GM19023 (cell line): ENCODE measurements around the gene DGCR6L.
"Not testable (repeated sequence)": the region's sequence is repeated elsewhere in the genome, so short reads cannot be mapped to it uniquely, and the experiment has no call there.

Experiments used
- ATAC-seq: cut with Tn5 transposase; IDR thresholded peaks from one replicate; pipeline ENCODE4 v1.9.1; 2021; ENCODE audit warnings: mild to moderate bottlenecking, moderate library complexity; ENCODE audit not compliant: unreplicated experiment

The DGCR6L gene

DNA sequence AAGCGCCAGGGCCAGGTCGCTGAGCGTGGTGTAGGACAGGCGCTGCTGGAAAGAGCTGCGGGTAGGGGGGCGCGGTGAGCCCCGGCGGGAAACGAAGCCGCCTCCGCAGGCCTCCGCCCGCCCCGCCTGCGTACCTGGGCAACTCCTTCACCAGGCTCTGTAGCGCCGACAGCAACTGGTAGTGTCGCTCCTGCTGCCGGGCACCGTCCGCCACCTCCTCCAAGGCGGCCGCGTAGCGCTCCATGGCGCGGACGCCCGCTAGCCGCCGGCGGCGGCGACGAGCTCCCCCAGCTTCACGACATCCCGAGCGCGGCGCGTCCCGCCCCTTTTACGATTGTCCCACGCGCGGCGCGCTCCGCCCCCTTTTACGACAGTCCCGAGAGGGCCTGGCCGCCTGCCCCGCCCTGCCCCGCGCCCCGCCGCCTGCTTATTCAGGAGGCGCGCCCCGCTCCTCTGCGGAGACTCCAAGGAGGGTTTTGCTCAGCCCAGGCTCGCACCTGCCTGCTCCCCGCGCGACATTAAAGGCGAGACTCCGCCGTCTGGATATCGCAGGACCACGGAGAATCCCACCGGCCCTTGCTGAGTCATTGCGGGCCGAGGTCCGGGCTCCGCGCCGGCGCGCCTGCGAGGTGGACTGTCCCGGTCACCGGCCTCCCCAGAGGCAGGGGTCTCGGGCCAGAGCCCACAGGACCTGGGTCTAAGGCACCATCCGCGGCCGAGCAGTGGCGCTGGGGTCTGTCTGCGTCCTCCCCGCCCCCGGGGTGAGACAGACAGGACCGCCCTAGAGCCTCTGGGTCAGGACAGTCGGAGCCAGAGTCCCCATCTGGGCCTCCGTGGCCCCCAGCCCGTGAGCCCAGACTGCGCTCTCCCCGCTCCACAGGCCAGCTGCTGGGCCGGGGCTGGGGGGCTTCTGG is at the start of gene DGCR6L:
Gene DGCR6L, minus strand, starts transcription at position 316 of the 914 bp plus-strand sequence. Its CDS starts 72 bp downstream, at position 244.
- peak; percentile 75 for ATAC-seq

DNA sequence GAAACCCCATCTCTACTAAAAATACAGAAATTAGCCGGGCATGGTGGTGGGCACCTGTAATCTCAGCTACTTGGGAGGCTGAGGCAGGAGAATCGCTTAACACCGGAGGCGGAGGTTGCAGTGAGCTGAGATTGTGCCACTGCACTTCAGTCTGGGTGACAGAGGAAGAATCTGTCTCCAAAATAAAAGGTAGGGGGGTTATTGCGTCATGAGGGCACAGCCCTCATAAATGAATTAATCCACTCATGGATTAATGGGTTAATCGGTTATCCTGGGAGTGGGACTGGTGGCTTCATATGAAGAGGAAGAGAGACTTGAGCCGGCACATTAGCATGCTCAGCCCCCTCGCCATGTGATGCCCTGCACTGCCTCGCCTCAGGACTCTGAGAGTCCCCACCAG is 49.0 kb upstream of the DGCR6L start:
- not testable (repeated sequence) for ATAC-seq

GRCh38 chr22:20366841-20367240 is 47.0 kb upstream of the DGCR6L start:
- ATAC-seq, result not testable (repeated sequence)

DNA sequence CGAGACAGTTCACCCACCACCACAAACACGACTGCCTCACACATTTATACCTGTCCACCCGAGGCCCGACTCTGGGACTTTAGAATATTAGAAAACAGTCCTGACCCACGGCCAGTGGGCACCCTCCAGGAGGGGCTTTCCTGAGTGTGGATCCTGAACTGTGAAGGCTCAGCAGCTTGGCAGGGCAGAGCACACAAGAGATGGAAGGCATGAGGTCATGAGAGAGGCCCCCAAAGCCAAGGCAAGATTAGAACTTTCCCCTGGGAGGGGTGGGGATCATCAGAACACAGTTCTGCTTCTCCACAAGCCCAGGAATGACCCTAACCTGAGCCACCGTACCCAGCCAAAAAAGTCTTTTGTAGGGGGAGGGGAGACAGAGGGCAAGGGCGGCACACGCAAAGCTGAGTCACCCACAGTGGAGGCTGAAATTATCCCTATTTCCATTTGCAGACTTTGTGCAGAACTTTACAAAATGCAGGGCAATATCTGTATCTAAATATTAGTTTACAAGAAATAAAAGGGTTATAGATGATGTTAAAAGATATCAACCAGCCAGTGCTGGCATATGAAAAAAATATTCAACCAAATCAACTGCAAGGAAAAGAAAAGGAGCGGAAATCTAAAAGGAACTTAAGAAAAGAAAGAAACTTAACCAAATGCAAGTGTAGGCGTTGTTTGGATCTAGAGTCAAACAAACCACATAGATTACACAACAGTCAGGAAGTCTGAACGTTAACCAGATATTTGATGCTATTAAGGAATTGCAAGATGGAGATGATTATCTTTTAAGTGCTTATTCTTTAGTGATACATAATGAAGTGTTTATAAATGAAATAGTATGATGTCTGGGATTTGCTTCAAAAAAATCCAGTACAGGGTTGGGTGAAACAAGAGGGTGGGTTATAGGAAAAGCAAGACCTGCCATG is 44.7 kb upstream of the DGCR6L start:
- not testable (repeated sequence) for ATAC-seq

- not testable (repeated sequence) for ATAC-seq
These were observed 42.5 kb upstream of the DGCR6L start for GRCh38 chr22:20362403-20362802.

DNA sequence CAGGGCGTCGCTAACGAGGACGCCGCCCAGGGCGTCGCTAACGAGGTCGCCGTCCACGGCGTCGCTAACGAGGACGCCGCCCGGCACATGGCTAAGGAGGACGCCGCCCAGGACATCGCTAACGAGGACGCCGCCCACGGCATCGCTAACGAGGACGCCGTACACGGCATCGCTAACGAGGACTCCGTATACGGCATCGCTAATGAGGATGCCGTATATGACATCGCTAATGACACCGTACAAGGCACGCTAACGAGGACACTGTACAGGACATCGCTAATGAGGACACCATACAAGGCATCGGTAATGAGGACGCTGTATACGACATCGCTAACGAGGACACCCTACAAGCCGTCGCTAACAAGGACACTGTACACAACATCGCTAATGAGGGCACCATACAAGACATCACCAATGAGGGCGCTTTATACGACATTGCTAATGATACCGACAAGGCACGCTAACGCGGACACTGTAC is 41.9 kb upstream of the DGCR6L start:
- not testable (repeated sequence) for ATAC-seq

GRCh38 chr22:20360866-20361751 is 41.2 kb upstream of the DGCR6L start:
- not testable (repeated sequence) for ATAC-seq

DNA sequence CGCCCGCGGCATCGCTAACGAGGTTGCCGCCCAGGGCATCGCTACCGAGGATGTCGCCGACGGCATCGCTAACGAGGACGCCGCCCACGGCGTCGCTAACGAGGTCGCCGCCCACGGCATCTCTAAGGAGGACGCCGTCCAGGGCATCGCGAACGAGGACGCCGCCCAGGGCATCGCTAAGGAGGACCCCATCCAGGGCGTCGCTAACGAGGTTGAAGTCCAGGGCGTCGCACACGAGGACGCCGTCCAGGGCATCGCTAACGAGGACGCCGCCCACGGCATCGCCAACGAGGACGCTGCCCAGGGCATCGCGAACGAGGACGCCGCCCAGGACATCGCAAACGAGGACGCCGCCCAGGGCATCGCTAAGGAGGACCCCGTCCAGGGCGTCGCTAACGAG is 40.4 kb upstream of the DGCR6L start:
- ATAC-seq, result not testable (repeated sequence)

DNA sequence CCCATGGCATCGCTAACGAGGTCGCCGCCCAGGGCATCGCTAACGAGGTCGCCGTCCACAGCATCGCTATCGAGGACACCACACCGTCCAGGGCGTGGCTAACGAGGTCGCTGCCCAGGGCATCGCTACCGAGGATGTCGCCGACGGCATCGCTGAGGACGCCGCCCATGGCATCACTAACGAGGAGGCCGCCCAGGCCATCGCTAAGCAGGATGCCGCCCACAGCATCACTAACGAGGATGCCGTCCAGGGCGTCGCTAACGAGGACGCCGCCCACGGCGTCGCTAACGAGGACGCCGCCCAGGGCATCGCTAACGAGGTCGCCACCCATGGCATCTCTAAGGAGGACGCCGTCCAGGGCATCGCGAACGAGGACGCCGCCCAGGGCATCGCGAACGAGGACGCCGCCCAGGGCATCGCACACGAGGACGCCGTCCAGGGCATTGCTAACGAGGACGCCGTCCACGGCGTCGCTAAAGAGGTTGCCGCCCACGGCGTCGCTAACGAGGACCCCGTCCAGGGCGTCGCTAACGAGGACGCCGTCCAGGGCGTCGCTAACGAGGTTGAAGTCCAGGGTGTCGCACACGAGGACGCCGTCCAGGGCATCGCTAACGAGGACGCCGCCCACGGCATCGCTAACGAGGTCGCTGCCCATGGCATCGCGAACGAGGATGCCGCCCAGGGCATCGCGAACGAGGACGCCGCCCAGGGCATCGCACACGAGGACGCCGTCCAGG is 38.8 kb upstream of the DGCR6L start:
- not testable (repeated sequence) for ATAC-seq

DNA sequence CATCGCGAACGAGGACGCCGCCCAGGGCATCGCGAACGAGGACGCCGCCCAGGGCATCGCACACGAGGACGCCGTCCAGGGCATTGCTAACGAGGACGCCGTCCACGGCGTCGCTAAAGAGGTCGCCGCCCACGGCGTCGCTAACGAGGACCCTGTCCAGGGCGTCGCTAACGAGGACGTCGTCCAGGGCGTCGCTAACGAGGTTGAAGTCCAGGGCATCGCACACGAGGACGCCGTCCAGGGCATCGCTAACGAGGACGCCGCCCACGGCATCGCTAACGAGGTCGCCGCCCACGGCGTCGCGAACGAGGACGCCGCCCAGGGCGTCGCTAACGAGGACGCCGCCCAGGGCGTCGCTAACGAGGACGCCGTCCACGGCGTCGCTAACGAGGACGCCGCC is 38.1 kb upstream of the DGCR6L start:
- not testable (repeated sequence) for ATAC-seq

GRCh38 chr22:20356906-20357305 is 37.0 kb upstream of the DGCR6L start:
- not testable (repeated sequence) for ATAC-seq

GRCh38 chr22:20355939-20356636 is 36.2 kb upstream of the DGCR6L start:
- not testable (repeated sequence) for ATAC-seq

DNA sequence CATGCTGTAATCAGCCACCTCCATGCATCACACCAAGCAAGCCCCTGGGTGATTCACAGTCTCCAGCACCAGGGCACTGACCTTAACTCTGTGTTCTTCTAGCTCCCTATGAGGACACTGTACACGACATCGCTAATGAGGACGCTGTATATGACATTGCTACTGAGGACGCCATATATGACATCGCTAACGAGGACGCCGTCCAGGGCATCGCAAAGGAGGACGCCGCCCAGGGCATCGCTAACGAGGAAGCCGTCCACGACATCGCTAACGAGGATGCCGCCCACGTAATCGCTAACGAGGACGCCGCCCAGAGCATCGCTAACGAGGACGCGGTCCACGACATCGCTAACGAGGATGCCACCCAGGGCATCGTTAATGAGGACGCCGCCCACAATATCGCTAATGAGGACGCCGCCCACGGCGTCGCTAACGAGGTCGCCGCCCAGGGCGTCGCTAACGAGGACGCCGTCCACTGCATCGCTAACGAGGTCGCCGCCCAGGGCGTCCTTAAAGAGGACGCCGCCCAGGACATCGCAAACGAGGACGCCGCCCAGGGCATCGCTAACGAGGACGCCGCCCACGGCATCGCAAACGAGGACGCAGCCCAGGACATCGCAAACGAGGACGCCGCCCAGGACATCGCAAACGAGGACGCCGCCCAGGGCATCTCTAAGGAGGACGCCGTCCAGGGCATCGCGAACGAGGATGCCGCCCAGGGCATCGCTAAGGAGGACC is 34.5 kb upstream of the DGCR6L start:
- no peak for ATAC-seq

GRCh38 chr22:20352536-20352935 is 32.7 kb upstream of the DGCR6L start:
- not testable (repeated sequence) for ATAC-seq

- ATAC-seq, result not testable (repeated sequence)
These were observed 26.7 kb upstream of the DGCR6L start for GRCh38 chr22:20346553-20346952.

DNA sequence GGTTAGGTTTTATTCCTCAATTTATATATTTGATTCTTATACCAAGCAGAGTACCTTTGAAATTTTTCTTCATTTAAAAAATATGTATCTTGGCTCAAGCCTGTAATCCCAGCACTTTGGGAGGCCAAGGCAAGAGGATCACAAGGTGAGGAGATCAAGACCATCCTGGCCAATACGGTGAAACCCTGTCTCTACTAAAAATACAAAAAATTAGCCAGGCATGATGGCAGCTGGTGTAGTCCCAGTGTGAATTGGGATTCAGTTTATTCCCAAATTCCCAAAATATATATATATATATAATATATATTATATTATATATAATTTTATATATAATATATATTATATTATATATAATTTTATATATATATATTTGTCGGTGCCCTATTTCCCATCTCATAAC is 18.4 kb upstream of the DGCR6L start:
- ATAC-seq, result not testable (repeated sequence)

- ATAC-seq, result not testable (repeated sequence)
These were observed 17.9 kb upstream of the DGCR6L start for GRCh38 chr22:20337807-20338206.

- ATAC-seq, result not testable (repeated sequence)
These were observed 16.7 kb upstream of the DGCR6L start for GRCh38 chr22:20336561-20336960.
